Measurements from ENCODE around the gene PRR5L.

PRR5L gene

GRCh38 chr11:36328966-36329673 is 33.0 kb downstream of the PRR5L start:
- DNase-seq, result no peak

GRCh38 chr11:36330411-36330810 is 34.3 kb downstream of the PRR5L start:
- DNase-seq, result no peak

GRCh38 chr11:36333468-36333867 is 37.4 kb downstream of the PRR5L start:
- DNase-seq, result peak; percentile 21

GRCh38 chr11:36333897-36334296 is 37.8 kb downstream of the PRR5L start:
- peak; percentile 30 for DNase-seq

- no peak for DNase-seq
Observed at GRCh38 chr11:36339888-36340287, 43.8 kb downstream of the PRR5L start.

- DNase-seq, result no peak
Observed at GRCh38 chr11:36340897-36341296, 44.8 kb downstream of the PRR5L start.

DNA sequence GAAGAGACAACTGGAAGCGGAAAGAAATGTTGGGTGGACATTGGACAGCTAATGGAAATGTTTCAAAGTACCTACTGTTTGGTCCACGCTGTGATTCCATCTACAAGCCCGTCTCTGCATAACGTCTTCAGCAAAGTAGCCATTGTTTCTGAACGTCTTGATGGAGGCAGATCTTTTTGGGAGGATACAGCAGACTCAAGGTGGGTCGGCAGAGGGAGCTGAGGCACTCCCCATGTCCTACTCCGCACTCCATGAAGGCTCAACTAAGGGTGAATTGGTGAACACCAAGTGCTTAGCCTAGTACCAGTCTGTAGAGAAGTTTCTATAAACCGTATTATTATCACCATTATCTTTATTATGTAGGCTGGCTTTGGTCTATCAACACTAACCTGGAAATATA is 45.8 kb downstream of the PRR5L start:
- DNase-seq, result no peak

GRCh38 chr11:36342327-36342726 is 46.2 kb downstream of the PRR5L start:
- no peak for DNase-seq

- no peak for DNase-seq
Observed at GRCh38 chr11:36343436-36343835, 47.3 kb downstream of the PRR5L start.

- DNase-seq, result no peak
Observed at GRCh38 chr11:36345084-36345511, 49.0 kb downstream of the PRR5L start.

GRCh38 chr11:36345535-36346141 is 49.5 kb downstream of the PRR5L start:
- DNase-seq, result no peak

DNA sequence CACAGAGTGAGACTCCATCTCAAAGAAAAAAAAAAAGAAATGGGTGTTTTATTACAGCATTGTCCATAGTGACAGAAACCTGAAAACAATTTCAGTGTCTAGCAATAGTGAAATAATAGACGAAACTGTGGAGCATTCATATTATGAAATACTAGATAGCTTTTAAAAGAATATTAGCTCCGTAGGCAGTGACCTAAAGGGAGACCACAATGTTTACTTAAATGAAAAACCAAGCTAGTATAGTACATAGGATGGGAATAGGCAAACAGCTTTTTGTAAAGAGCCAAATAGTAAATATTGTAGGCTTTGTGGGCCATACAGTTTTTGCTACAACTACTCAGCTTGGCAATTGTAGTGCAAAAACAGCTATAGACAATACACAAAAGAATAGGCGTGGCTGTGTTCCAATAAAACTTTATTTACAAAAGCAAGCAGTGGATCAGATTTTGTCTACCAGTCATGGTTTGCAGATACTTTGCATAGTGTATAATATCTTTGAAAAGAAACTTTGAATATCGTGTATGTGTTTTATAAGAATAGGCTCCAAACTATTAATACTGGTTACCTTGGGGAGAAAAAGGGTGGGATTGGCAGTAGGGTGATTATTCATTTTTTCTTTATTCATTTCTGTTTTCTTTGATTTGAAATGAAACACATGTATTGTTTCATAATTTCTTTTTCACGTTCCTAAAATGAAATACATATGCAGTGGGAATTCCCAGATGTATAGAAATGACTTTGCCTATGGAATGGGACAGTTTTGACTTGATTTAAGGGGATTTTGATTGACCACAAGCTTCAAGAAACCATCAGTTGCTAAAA is 50.7 kb downstream of the PRR5L start:
- DNase-seq, result no peak

- DNase-seq, result no peak
Observed at GRCh38 chr11:36347384-36347906, 51.4 kb downstream of the PRR5L start.

GRCh38 chr11:36349351-36350136 is 53.5 kb downstream of the PRR5L start:
- DNase-seq, result no peak

GRCh38 chr11:36350137-36350513 is 54.0 kb downstream of the PRR5L start:
- peak; percentile 22 for DNase-seq

DNA sequence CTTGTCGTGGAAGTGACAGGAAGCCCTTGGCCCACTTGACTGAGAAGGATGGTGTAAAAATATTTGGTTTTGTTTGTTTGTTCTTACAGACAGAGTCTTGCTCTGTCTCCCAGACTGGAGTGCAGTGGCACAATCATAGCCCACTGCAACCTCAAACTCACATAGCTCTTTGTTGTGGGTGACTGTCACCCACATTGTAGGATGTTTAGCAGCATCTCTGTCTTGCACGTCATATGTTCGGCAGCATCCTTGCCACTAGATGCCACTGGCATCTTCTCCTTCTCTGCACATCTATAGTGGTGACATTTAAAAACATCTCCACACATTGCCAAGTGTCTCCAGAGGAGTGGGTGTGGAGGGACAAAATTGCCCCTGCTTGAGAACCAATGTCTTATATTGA is 56.8 kb downstream of the PRR5L start:
- DNase-seq, result peak; percentile 15

DNA sequence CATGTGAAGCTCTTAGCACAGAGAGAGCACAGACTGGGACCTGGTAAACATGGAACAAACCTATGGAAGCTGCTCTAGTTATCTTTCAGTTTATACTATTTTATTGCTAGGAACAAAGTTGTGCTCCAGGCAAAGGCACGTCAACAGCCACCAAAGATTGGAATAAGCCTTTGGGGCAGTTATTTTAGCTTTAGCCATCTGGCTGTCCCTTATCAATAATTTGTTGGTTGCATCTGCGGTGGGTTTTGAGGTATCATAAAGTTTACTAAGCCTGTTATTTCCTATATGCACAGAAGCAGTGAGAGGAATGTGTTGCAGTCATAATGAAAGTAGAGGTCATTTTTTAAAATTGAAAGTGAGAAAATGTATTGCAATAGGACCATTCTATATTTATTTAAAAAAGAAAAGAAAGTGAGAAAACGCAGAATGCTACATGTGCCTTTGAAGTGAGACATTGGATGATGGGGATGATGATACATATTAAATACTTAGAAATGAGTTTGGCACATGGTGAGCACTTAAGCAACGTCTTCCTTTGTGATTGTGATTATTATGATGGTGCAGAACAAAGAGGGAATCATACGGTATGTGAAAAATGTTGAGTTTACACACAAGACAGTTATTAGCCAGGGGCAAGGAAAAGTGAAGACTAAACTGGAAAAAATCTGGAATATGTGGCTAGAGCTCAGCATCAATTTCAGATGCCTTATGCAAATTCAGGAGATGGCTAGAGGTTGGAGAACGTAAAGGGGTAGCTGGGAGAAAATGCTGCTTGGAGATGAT is 58.3 kb downstream of the PRR5L start:
- peak; percentile 22 for DNase-seq

DNA sequence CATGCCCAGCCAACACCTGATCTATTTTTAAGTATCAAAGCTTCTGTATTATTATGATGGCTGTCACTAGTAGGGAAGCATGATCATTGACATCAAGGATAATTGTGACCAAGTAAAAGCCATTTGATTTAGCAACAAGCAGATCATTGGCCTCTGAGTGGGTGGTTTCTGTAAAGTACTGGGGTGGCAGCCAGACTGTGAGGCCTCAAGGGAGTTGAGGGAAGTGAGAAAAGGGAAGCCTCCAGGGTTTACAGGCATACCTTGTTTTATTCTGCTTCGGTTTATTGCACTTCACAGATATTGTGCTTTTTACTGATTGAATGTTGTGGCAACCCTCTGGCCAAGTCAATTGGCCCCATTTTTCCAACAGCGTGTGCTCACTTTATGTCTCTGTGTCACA is 60.1 kb downstream of the PRR5L start:
- DNase-seq, result peak; percentile 90

- no peak for DNase-seq
Observed at GRCh38 chr11:36357831-36358230, 61.7 kb downstream of the PRR5L start.

DNA sequence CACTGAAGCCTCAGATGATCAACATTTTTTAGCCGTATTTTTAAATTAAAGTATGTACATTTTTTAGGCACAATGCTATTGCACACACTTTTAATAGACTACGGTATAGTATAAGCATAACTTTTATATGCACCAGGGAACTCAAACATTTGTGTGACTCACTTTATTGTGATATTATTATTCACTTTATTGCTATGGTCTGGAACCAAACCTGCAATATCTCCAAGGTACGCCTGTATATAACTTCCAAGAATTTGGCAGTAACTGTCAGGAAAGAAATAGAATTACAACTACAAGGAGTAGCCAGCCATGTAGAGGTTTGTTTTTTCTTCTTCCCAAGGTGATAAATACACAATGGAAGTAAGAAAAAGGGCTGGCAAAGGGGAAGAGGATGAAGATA is 62.3 kb downstream of the PRR5L start:
- no peak for DNase-seq

GRCh38 chr11:36360318-36360717 is 64.2 kb downstream of the PRR5L start:
- DNase-seq, result no peak

- no peak for DNase-seq
Observed at GRCh38 chr11:36360826-36361415, 64.8 kb downstream of the PRR5L start.

Data from MV-4-11 (cell line).